IMR-90 (cell line): ENCODE measurements around the gene CENPP. TPM values are rescaled to one million over a fixed set of nuclear protein-coding genes. Genes with fewer than 3 reads are reported as not detected.

Experiments
- ATAC-seq: fragments of 200-7000 bp; cut with Tn5 transposase; 2 replicates; pipeline ENCODE4 v1.9.1; 2020; ENCODE audit warnings: low read depth, mild to moderate bottlenecking, moderate library complexity
- BruUV-seq: library from RNA; stranded (reverse); fragments of 400-500 nt; replicated peaks from 2 replicates; lab custom pipeline; 2021; lab: Mats Ljungman, UMichigan
- CTCF ChIA-PET: fragments of 300-600 bp; formaldehyde crosslinking; extraction: SDS; loops from one replicate; lab custom pipeline; 2021; ENCODE audit warnings: antibody characterized with exemption; lab: Yijun Ruan, JAX
- POLR2A ChIA-PET: fragments of 300-600 bp; sonication (Branson Sonifier 250); formaldehyde crosslinking; loops from one replicate; lab custom pipeline; 2022; ENCODE audit warnings: antibody characterized with exemption; ENCODE audit not compliant: unreplicated experiment; lab: Charles Lee
- DNase-seq: peaks from one replicate; pipeline ENCODE4 v3.0.0; 2013
- H2AFZ ChIP-seq: replicated peaks from 2 replicates; pipeline ENCODE3; 2013; ENCODE audit warnings: low read length, mild to moderate bottlenecking; ENCODE audit not compliant: poor library complexity
- H2AK5ac ChIP-seq: 2 replicates; pipeline ENCODE4 v1.6.1; 2013; ENCODE audit warnings: low read depth, low read length, inconsistent platforms
- H2AK9ac ChIP-seq: replicated peaks from 2 replicates; pipeline ENCODE3; 2013; ENCODE audit warnings: mild to moderate bottlenecking, low read depth, low read length, moderate library complexity; ENCODE audit not compliant: poor library complexity
- H2BK120ac ChIP-seq: 2 replicates; pipeline ENCODE4 v1.6.1; 2013; ENCODE audit warnings: low read depth, low read length, inconsistent platforms
- H2BK15ac ChIP-seq: 3 replicates; pipeline ENCODE4 v1.6.1; 2013; ENCODE audit warnings: low read depth, low read length, inconsistent platforms
- H2BK20ac ChIP-seq: 2 replicates; pipeline ENCODE4 v1.6.1; 2013; ENCODE audit warnings: low read depth, mild to moderate bottlenecking, inconsistent platforms, low read length, moderate library complexity
- H2BK5ac ChIP-seq: 2 replicates; pipeline ENCODE4 v1.6.1; 2013; ENCODE audit warnings: mild to moderate bottlenecking, low read depth, low read length, inconsistent platforms; ENCODE audit not compliant: poor library complexity, severe bottlenecking
- H3K14ac ChIP-seq: replicated peaks from 2 replicates; pipeline ENCODE4 v1.6.1; 2013; ENCODE audit warnings: low read depth, low read length, inconsistent platforms
- H3K18ac ChIP-seq: 2 replicates; pipeline ENCODE4 v1.6.1; 2013; ENCODE audit warnings: low read depth, low read length, control low read depth
- H3K23ac ChIP-seq: 2 replicates; pipeline ENCODE4 v1.6.1; 2013; ENCODE audit warnings: low read depth, low read length, inconsistent platforms
- H3K27ac ChIP-seq: 2 replicates; pipeline ENCODE4 v1.5.1; 2013; ENCODE audit warnings: mild to moderate bottlenecking, control low read depth, low read length; ENCODE audit not compliant: insufficient read depth
- H3K27me3 ChIP-seq: 2 replicates; pipeline ENCODE4 v1.6.1; 2013; ENCODE audit warnings: low read length; ENCODE audit not compliant: control insufficient read depth, insufficient read depth
- H3K36me3 ChIP-seq: 2 replicates; pipeline ENCODE4 v1.6.1; 2013; ENCODE audit warnings: low read length, mixed read lengths; ENCODE audit not compliant: control insufficient read depth, insufficient read depth
- H3K4ac ChIP-seq: 2 replicates; pipeline ENCODE4 v1.6.1; 2013; ENCODE audit warnings: low read depth, low read length, inconsistent platforms
- H3K4me1 ChIP-seq: 2 replicates; pipeline ENCODE4 v1.6.1; 2013; ENCODE audit warnings: low read length, mixed read lengths; ENCODE audit not compliant: control insufficient read depth, insufficient read depth
- H3K4me2 ChIP-seq: 2 replicates; pipeline ENCODE4 v1.6.1; 2013; ENCODE audit warnings: low read depth, mild to moderate bottlenecking, control low read depth, low read length, moderate library complexity
- H3K4me3 ChIP-seq: 2 replicates; pipeline ENCODE4 v1.5.1; 2013; ENCODE audit warnings: low read depth, mild to moderate bottlenecking, control low read depth, low read length, moderate library complexity; ENCODE audit not compliant: insufficient read depth
- H3K56ac ChIP-seq: 2 replicates; pipeline ENCODE4 v1.6.1; 2013; ENCODE audit warnings: low read length, inconsistent platforms; ENCODE audit not compliant: insufficient read depth; ENCODE audit errors: extremely low read depth
- H3K79me1 ChIP-seq, 2 experiments: 2 replicates each; pipeline ENCODE4 v1.6.1; 2013; ENCODE audit warnings: low read length in 2 of 2, inconsistent platforms in 1 of 2, low read depth in 1 of 2
- H3K9ac ChIP-seq: 2 replicates; pipeline ENCODE4 v1.6.1; 2013; ENCODE audit warnings: low read depth, low read length, control low read depth
- H3K9me1 ChIP-seq: 2 replicates; pipeline ENCODE4 v1.6.1; 2013; ENCODE audit warnings: low read length, inconsistent platforms; ENCODE audit not compliant: insufficient read depth
- H3K9me3 ChIP-seq: 2 replicates; pipeline ENCODE4 v1.6.1; 2013; ENCODE audit warnings: low read length; ENCODE audit not compliant: control insufficient read depth, insufficient read depth
- H4K20me1 ChIP-seq: 2 replicates; pipeline ENCODE4 v1.6.1; 2013; ENCODE audit warnings: low read length, inconsistent platforms; ENCODE audit not compliant: insufficient read depth
- H4K5ac ChIP-seq: 2 replicates; pipeline ENCODE4 v1.6.1; 2013; ENCODE audit warnings: mild to moderate bottlenecking, low read depth, low read length, control low read depth
- H4K8ac ChIP-seq, 2 experiments: 2 replicates each; pipeline ENCODE4 v1.6.1; 2013; ENCODE audit warnings: low read depth in 2 of 2, low read length in 2 of 2, control low read depth in 1 of 2, inconsistent platforms in 1 of 2
- H4K91ac ChIP-seq: 2 replicates; pipeline ENCODE4 v1.6.1; 2013; ENCODE audit warnings: low read depth, low read length, inconsistent platforms; ENCODE audit not compliant: insufficient read depth
- CEBPB ChIP-seq: IDR thresholded peaks from 2 replicates; pipeline ENCODE4 v1.6.1; 2012; ENCODE audit warnings: low read depth, low read length, improper control_type of control experiment
- MAFK ChIP-seq: IDR thresholded peaks from 2 replicates; pipeline ENCODE4 v1.6.1; 2012; ENCODE audit warnings: low read depth, low read length, improper control_type of control experiment
- NFE2L2 ChIP-seq: fragments of 150-350 bp; IDR thresholded peaks from 2 replicates; pipeline ENCODE4 v1.6.1; 2016; ENCODE audit warnings: low read depth, mild to moderate bottlenecking, low read length
- POLR2A ChIP-seq: IDR thresholded peaks from 2 replicates; pipeline ENCODE4 v1.6.1; 2012; ENCODE audit warnings: mild to moderate bottlenecking, low read depth, low read length
- WGBS, 2 experiments: methylation state at CpG; one replicate each; pipeline versions ENCODE4 v1.1.5 to v1.1.7; 2013; ENCODE audit warnings: missing lambda C conversion rate in 2 of 2; ENCODE audit not compliant: insufficient read length in 1 of 2; ENCODE audit errors: extremely low coverage in 2 of 2; 5-methylcytosine and 5-hydroxymethylcytosine counted together
- dilution Hi-C: fragments of 300-500 bp; cut with HindIII; formaldehyde crosslinking; loops from one replicate; pipeline ENCODE4 v1.14.3; 2018; ENCODE audit warnings: low sequenced_read_pairs; ENCODE audit not compliant: unreplicated experiment
- in situ Hi-C: fragments of 300-500 bp; cut with MboI; formaldehyde crosslinking; loops from 3 replicates; pipeline ENCODE4 v1.14.3; 2019; ENCODE audit warnings: low sequenced_read_pairs, inconsistent platforms, mixed read lengths
- intact Hi-C: fragments of 100-400 bp; cut with micrococcal nuclease; formaldehyde crosslinking; loops from 2 replicates; pipeline ENCODE4 v1.10.0; 2022
- polyA plus RNA-seq, 3 experiments: library from polyadenylated mRNA; depleted of rRNA; stranded (reverse); fragments of >200 nt; gene quantifications; 2 replicates each; pipeline ENCODE4 v1.2.3, GENCODE V29; 2012; ENCODE audit warnings: low replicate concordance in 1 of 3
- total RNA-seq: library from RNA; depleted of rRNA; stranded (reverse); fragments of >200 nt; gene quantifications from 2 replicates; pipeline ENCODE4 v1.2.3, GENCODE V29; 2012
- TF ChIP-seq, protein P1 (sequence below): fragments of 150-350 bp; IDR thresholded peaks from 2 replicates; pipeline ENCODE4 v1.6.1; 2016; ENCODE audit warnings: low read depth, mild to moderate bottlenecking, low read length, moderate library complexity, borderline replicate concordance

The CENPP gene
- total and polyA plus RNA-seq, 2 of the 4 experiments (the other 2 are of a cell fraction) = 1.4 to 2.0 TPM

DNA sequence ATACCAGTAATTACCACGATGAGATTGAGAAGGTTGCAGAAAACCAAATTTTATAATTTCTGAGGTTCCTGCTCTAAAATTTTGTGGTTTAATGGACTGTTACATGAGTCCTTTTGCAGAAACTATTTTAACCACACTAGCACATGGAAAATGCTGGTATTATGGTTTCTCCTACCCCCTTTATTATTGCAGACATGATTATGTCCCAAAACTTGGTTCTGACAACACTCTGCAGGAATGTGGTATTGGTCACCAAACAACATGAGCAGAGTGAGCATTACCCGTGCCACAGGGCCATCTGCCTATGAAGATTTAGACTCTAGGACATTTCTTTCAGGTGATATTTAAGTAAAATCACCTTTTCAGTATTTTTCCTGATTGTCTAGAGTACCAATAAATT is 212.8 kb downstream of the CENPP start:
- Histone ChIP-seq H4K91ac (no peak overlapping the region), H3K27ac (no peak overlapping the region), H3K14ac (no peak overlapping the region), H3K18ac (no peak overlapping the region), H3K4me3 (no peak overlapping the region), H2BK5ac (no peak overlapping the region), H3K9ac (no peak overlapping the region), H4K5ac (no peak overlapping the region), H2BK15ac (no peak overlapping the region), H4K20me1 (no peaks in the 10 kb centered on the region), H3K36me3 (no peaks in the 10 kb centered on the region), H3K56ac (no peak overlapping the region), H2AK5ac (no peak overlapping the region), H3K9me3 (no peaks in the 10 kb centered on the region), H2BK120ac (no peak overlapping the region), H2AK9ac (no peak overlapping the region), H3K79me1 (no peaks in the 10 kb centered on the region), H3K9me1 (0 out of 2 replicates have a peak, but pooled peaks cover 2% of the 10 kb centered on the region), H3K4me1 (peaks cover 5% of the 10 kb centered on the region), H2BK20ac (no peak overlapping the region), H3K4me2 (no peak overlapping the region), H2AFZ (no peak overlapping the region), H3K27me3 (no peaks in the 10 kb centered on the region), H3K23ac (no peak overlapping the region), H3K4ac (no peak overlapping the region), H4K8ac (no peak overlapping the region)
- TF ChIP-seq, protein P1, sequence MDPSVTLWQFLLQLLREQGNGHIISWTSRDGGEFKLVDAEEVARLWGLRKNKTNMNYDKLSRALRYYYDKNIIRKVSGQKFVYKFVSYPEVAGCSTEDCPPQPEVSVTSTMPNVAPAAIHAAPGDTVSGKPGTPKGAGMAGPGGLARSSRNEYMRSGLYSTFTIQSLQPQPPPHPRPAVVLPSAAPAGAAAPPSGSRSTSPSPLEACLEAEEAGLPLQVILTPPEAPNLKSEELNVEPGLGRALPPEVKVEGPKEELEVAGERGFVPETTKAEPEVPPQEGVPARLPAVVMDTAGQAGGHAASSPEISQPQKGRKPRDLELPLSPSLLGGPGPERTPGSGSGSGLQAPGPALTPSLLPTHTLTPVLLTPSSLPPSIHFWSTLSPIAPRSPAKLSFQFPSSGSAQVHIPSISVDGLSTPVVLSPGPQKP = no peak
- no peak for TF ChIP-seq MAFK
- TF ChIP-seq NFE2L2 = no peak
- TF ChIP-seq POLR2A = no peak
- TF ChIP-seq CEBPB = no peak
- ATAC-seq (no peak), DNase-seq (peak; percentile 38)
- ChIA-PET POLR2A (no interaction called here), CTCF (interaction anchor here (0.7 kb wide), 1 partner anchor 44 kb away, joined by 3 read pairs; no protein-coding TSS in a partner anchor)
- dilution Hi-C loops (no loop called here), intact Hi-C loops (no loop called here), in situ Hi-C loops (no loop called here)
- WGBS, 2 experiments = no CpG with 5 or more reads among the region's 2 CpGs
- no TSS peak for BruUV-seq
